ENCODE data around the gene SLC44A4.
"Not testable (repeated sequence)": the region's sequence is repeated elsewhere in the genome, so short reads cannot be mapped to it uniquely, and the experiment has no call there.

Gene SLC44A4

DNA sequence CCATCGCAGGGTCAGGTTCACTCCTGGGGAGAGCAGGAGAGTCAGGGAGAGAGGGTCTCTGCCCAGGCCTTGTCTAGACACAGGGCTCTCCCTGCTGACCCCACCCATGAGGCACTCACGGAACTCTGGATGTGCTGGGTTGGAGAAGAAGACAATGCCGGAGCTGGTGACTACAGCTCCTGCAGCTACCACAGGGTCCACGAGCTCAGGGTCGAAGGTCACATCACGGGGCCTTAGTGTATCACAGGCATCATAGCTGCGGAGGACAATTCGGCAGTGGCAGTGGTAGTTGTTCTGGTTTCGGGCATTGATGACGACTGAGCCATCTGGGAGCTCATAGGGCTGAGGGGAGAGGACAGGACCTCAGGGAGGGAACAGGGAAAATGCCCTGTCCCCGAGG lies 18.9 kb downstream of the SLC44A4 start:
- Histone ChIP-seq H4K8ac (ENCODE audit: low read length) (no peak overlapping the region), H3K4me3 (ENCODE audit: insufficient read depth in 1 of 2, low read depth in 1 of 2, low read length in 2 of 2) (no peak overlapping the region), H3K9ac (ENCODE audit: low read length) (no peak overlapping the region), H3K9me3 (ENCODE audit: control insufficient read depth, low read length) (no peaks in the 10 kb centered on the region), H3K27me3 (ENCODE audit: control insufficient read depth in 1 of 2, insufficient read depth in 1 of 2, low read length in 2 of 2) (no peaks in the 10 kb centered on the region), H3K4me1 (ENCODE audit: control insufficient read depth, insufficient read depth, low read depth, low read length) (peaks cover 11% of the 10 kb centered on the region), H2AFZ (ENCODE audit: low read depth, low read length) (no peak overlapping the region), H3K79me1 (replicated peaks; ENCODE audit: low read length, poor library complexity, severe bottlenecking) (peaks cover 33% of the 10 kb centered on the region), H4K91ac (ENCODE audit: low read length) (no peak overlapping the region), H3K36me3 (ENCODE audit: control insufficient read depth in 1 of 2, insufficient read depth in 2 of 2, low read depth in 1 of 2, low read length in 2 of 2) (peaks cover 36 to 43% of the 10 kb centered on the region in 2 experiments), H3K23ac (ENCODE audit: low read length in 2 of 2) (no peak overlapping the region), H2BK5ac (ENCODE audit: low read depth, low read length, poor library complexity, severe bottlenecking) (no peak overlapping the region), H3K4ac (ENCODE audit: low read depth in 1 of 2, low read length in 2 of 2) (no peak overlapping the region), H2AK5ac (ENCODE audit: low read length, severe bottlenecking) (no peak overlapping the region), H3K27ac (ENCODE audit: low read length, poor library complexity, severe bottlenecking) (no peak overlapping the region), H3K4me2 (ENCODE audit: low read length, poor library complexity, severe bottlenecking) (no peak overlapping the region), H3K14ac (ENCODE audit: low read length in 2 of 2) (no peak overlapping the region), H2BK120ac (ENCODE audit: low read depth, low read length) (no peak overlapping the region), H2BK15ac (ENCODE audit: low read depth, poor library complexity, severe bottlenecking) (no peak overlapping the region), H3K18ac (ENCODE audit: low read depth in 1 of 2, low read length in 2 of 2) (no peak overlapping the region), H2BK12ac (ENCODE audit: low read length in 2 of 2) (no peak overlapping the region)
- no peak for DNase-seq
- 99% methylated on average over 11 of the region's 11 CpGs for WGBS

DNA sequence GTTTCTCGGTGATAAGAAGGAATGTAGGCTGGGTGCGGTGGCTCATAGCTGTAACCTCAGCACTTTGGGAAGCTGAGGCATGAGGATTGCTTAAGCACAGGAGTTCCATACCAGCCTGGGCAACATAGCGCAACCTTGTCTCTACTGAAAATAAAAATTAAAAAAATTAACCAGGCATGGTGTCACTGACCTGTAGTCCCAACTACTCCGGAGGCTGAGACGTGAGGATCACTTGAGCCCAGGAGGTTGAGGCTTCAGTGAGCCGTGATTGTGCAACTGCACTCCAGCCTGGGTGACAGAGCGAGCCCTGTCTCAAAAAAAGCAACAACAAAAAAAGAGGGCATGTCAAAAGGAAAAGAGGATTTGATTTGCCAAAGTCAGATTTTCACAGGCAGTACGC lies 20.1 kb downstream of the SLC44A4 start:
- Histone ChIP-seq H3K27me3 (ENCODE audit: control insufficient read depth in 1 of 2, insufficient read depth in 1 of 2, low read length in 2 of 2) (no peaks in the 10 kb centered on the region), H2BK15ac (ENCODE audit: low read depth, poor library complexity, severe bottlenecking) (no peak overlapping the region), H3K23ac (ENCODE audit: low read length in 2 of 2) (no peak overlapping the region), H2BK12ac (ENCODE audit: low read length in 2 of 2) (no peak overlapping the region), H3K14ac (ENCODE audit: low read length in 2 of 2) (no peak overlapping the region), H2AFZ (ENCODE audit: low read depth, low read length) (no peak overlapping the region), H3K9ac (ENCODE audit: low read length) (no peak overlapping the region), H4K91ac (ENCODE audit: low read length) (no peak overlapping the region), H4K8ac (ENCODE audit: low read length) (no peak overlapping the region), H3K36me3 (ENCODE audit: control insufficient read depth in 1 of 2, insufficient read depth in 2 of 2, low read depth in 1 of 2, low read length in 2 of 2) (peaks cover 36 to 43% of the 10 kb centered on the region in 2 experiments), H3K4me2 (ENCODE audit: low read length, poor library complexity, severe bottlenecking) (no peak overlapping the region), H3K18ac (ENCODE audit: low read depth in 1 of 2, low read length in 2 of 2) (no peak overlapping the region), H3K4me3 (ENCODE audit: insufficient read depth in 1 of 2, low read depth in 1 of 2, low read length in 2 of 2) (no peak overlapping the region), H3K4ac (ENCODE audit: low read depth in 1 of 2, low read length in 2 of 2) (no peak overlapping the region), H2AK5ac (ENCODE audit: low read length, severe bottlenecking) (no peak overlapping the region), H3K27ac (ENCODE audit: low read length, poor library complexity, severe bottlenecking) (no peak overlapping the region), H2BK120ac (ENCODE audit: low read depth, low read length) (no peak overlapping the region), H2BK5ac (ENCODE audit: low read depth, low read length, poor library complexity, severe bottlenecking) (no peak overlapping the region), H3K9me3 (ENCODE audit: control insufficient read depth, low read length) (no peaks in the 10 kb centered on the region), H3K79me1 (replicated peaks; ENCODE audit: low read length, poor library complexity, severe bottlenecking) (peaks cover 33% of the 10 kb centered on the region), H3K4me1 (ENCODE audit: control insufficient read depth, insufficient read depth, low read depth, low read length) (peaks cover 11% of the 10 kb centered on the region)
- DNase-seq, result no peak
- 91% methylated on average over 7 of the region's 8 CpGs for WGBS

DNA sequence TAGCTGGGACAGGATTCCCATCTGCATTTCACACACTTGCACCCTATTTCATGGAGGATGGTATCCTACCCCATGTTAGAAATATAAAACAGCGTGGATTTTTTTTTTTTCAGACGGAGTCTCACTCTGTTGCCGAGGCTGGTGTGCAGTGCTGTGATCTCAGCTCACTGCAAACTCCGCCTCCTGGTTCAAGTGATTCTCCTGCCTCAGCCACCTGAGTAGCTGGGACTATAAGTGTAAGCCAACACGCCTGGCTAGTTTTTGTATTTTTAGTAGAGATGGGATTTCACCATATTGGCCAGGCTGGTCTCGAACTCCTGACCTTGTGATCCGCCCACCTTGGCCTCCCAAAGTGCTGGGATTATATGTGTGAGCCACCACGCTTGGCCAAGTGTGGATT lies 21.0 kb downstream of the SLC44A4 start:
- not testable (repeated sequence) for H3K9ac ChIP-seq (ENCODE audit: low read length); H3K27me3 ChIP-seq (ENCODE audit: control insufficient read depth in 1 of 2, insufficient read depth in 1 of 2, low read length in 2 of 2); H3K23ac ChIP-seq (ENCODE audit: low read length in 2 of 2); H3K9me3 ChIP-seq (ENCODE audit: control insufficient read depth, low read length); H4K8ac ChIP-seq (ENCODE audit: low read length); H2AK5ac ChIP-seq (ENCODE audit: low read length, severe bottlenecking); H2AFZ ChIP-seq (ENCODE audit: low read depth, low read length); H3K14ac ChIP-seq (ENCODE audit: low read length in 2 of 2); H2BK15ac ChIP-seq (ENCODE audit: low read depth, poor library complexity, severe bottlenecking); H3K4me1 ChIP-seq (ENCODE audit: control insufficient read depth, insufficient read depth, low read depth, low read length); H2BK12ac ChIP-seq (ENCODE audit: low read length in 2 of 2); H3K4ac ChIP-seq (ENCODE audit: low read depth in 1 of 2, low read length in 2 of 2); H2BK120ac ChIP-seq (ENCODE audit: low read depth, low read length); H3K4me3 ChIP-seq (ENCODE audit: insufficient read depth in 1 of 2, low read depth in 1 of 2, low read length in 2 of 2); H3K27ac ChIP-seq (ENCODE audit: low read length, poor library complexity, severe bottlenecking); DNase-seq; H2BK5ac ChIP-seq (ENCODE audit: low read depth, low read length, poor library complexity, severe bottlenecking); H3K4me2 ChIP-seq (ENCODE audit: low read length, poor library complexity, severe bottlenecking); H4K91ac ChIP-seq (ENCODE audit: low read length); H3K18ac ChIP-seq (ENCODE audit: low read depth in 1 of 2, low read length in 2 of 2)
- WGBS, result 94% methylated on average over 8 of the region's 8 CpGs
- peaks cover 33% of the 10 kb centered on the region for H3K79me1 ChIP-seq (replicated peaks; ENCODE audit: low read length, poor library complexity, severe bottlenecking)
- peaks cover 36 to 43% of the 10 kb centered on the region in 2 experiments for H3K36me3 ChIP-seq (ENCODE audit: control insufficient read depth in 1 of 2, insufficient read depth in 2 of 2, low read depth in 1 of 2, low read length in 2 of 2)

DNA sequence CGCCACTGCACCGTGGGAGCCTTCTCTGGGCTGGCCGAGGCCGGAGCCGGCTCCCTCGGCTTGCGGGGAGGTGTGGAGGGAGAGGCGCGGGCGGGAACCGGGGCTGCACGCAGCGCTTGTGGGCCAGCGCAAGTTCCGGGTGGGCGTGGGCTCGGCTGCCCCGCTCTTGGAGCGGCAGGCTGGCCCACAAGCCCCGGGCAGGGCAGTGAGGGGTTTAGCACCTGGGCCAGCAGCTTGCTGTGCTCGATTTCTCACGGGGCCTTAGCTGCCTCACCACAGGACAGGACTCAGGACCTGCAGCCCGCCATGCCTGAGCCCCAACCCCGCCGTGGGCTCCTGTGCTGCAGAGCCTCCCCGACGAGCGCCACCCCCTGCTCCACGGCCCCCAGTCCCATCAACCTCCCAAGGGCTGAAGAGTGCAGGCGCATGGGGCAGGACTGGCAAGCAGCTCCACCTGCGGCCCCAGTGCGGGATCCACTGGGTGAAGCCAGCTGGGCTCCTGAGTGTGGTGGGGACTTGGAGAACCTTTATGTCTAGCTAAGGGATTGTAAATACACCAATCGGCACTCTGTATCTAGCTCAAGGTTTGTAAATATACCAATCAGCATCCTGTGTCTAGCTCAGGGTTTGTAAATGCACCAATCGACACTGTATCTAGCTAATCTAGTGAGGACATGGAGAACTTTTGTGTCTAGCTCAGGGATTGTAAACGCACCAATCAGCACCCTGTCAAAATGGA lies 26.6 kb downstream of the SLC44A4 start:
- not testable (repeated sequence) for H4K91ac ChIP-seq (ENCODE audit: low read length); H3K18ac ChIP-seq (ENCODE audit: low read depth in 1 of 2, low read length in 2 of 2); DNase-seq; H2AK5ac ChIP-seq (ENCODE audit: low read length, severe bottlenecking); H3K9ac ChIP-seq (ENCODE audit: low read length); H3K4ac ChIP-seq (ENCODE audit: low read depth in 1 of 2, low read length in 2 of 2); H3K14ac ChIP-seq (ENCODE audit: low read length in 2 of 2); H3K36me3 ChIP-seq (ENCODE audit: control insufficient read depth in 1 of 2, insufficient read depth in 2 of 2, low read depth in 1 of 2, low read length in 2 of 2); H2BK120ac ChIP-seq (ENCODE audit: low read depth, low read length); H3K4me2 ChIP-seq (ENCODE audit: low read length, poor library complexity, severe bottlenecking); H2BK15ac ChIP-seq (ENCODE audit: low read depth, poor library complexity, severe bottlenecking); H3K4me3 ChIP-seq (ENCODE audit: insufficient read depth in 1 of 2, low read depth in 1 of 2, low read length in 2 of 2); H3K79me1 ChIP-seq (replicated peaks; ENCODE audit: low read length, poor library complexity, severe bottlenecking); H3K27me3 ChIP-seq (ENCODE audit: control insufficient read depth in 1 of 2, insufficient read depth in 1 of 2, low read length in 2 of 2); H2BK5ac ChIP-seq (ENCODE audit: low read depth, low read length, poor library complexity, severe bottlenecking); H2BK12ac ChIP-seq (ENCODE audit: low read length in 2 of 2); H3K27ac ChIP-seq (ENCODE audit: low read length, poor library complexity, severe bottlenecking); H4K8ac ChIP-seq (ENCODE audit: low read length); H3K9me3 ChIP-seq (ENCODE audit: control insufficient read depth, low read length)
- WGBS, result 61% methylated on average over 30 of the region's 35 CpGs
- Histone ChIP-seq H3K4me1 (ENCODE audit: control insufficient read depth, insufficient read depth, low read depth, low read length) (peaks cover 11% of the 10 kb centered on the region), H3K23ac (ENCODE audit: low read length in 2 of 2) (peak overlapping the region in 1 of 2 experiments; percentile 41), H2AFZ (ENCODE audit: low read depth, low read length) (peak overlapping the region; percentile 36)

Measured in mesenchymal stem cell (in vitro differentiated cells and primary cell).